Caki2 (cell line): Measurements from ENCODE around the gene KCNJ4. TPM values are rescaled to one million over a fixed set of nuclear protein-coding genes. Genes with fewer than 3 reads are reported as not detected.
"Not testable (repeated sequence)": the region's sequence is repeated elsewhere in the genome, so short reads cannot be mapped to it uniquely, and the experiment has no call there.

Source experiments
- DNase-seq: peaks from one replicate; pipeline ENCODE4 v3.0.0-alpha.2; 2015; ENCODE audit warnings: low read depth
- in situ Hi-C: cut with HindIII; loops from 2 replicates; pipeline ENCODE4 v1.10.0; 2016; ENCODE audit warnings: low sequenced_read_pairs, low pct_unique_long_range_greater_than_20kb, mixed read lengths
- total RNA-seq: library from RNA; depleted of rRNA; stranded (reverse); fragments of >200 nt; shearing (Covaris generic); gene quantifications from 2 replicates; pipeline ENCODE4 v1.2.3, GENCODE V29; 2014; ENCODE audit warnings: low replicate concordance

KCNJ4 gene
- total RNA-seq, 1 experiment from 2014 or later = 1.5 TPM

DNA sequence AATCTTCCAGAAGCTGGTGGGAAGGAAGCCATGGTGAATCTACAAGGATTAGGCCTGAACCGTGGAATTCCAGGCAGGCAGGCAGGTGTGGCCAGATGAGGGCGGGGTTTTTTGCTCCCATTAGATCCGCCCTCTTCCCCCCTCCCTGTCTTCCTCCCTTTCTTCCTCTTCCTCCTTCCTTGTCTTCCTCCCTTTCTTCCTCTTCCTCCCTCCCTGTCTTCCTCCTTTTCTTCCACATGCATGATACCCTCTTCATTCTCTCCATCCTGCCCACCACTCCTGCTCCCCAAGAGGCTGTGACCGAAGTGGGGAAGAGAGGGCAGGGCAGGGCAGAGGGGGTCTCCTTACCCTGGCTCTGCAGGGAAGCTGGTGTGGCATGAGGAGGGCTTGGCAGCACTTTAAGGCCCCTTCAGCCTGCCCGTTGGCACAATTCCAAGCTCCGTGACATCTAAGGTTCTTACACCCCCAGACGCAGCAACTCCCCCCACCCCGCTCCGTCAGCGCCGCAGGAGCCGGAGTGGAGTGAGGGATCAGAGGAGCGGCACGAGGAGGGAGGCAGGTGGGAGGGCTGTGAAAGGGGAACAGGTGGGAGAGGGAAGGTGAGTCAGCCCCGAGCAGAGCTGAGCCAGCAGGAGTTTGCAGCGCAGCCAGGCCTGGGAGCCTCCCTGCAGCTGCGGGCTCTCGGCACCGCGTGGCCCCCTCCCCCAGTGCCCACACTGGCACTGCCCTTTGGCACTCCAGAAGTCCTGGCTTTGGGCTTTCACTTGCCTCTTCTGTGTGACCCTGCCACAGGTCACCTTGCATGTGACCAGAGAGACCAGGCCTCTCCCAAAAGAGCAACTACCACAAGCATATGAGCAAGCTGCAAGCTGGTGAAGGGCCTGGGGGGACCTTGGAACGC, 32.1 kb downstream of the KCNJ4 start:
- in situ Hi-C loops = no loop called here
- DNase-seq = peak; percentile 24

DNA sequence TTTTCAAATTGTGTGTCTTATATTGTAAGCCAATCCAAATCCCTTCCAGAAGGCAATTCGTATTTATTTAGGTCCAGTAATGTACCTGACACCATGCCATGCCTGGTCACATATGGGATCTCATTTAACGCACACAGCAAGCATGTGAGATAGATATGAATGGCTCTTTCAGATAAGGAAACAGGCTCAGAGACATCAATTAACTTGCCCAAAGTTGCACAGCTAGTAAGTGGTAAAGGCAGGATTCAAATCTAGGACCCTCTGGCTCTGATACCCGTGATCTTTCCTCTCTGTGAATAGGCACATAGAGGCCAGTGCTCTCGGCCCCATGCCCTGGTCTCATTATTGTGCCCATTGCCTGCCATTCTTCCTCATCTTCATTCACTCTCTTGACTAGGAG, 34.3 kb downstream of the KCNJ4 start:
- no peak for DNase-seq
- in situ Hi-C loops = no loop called here

DNA sequence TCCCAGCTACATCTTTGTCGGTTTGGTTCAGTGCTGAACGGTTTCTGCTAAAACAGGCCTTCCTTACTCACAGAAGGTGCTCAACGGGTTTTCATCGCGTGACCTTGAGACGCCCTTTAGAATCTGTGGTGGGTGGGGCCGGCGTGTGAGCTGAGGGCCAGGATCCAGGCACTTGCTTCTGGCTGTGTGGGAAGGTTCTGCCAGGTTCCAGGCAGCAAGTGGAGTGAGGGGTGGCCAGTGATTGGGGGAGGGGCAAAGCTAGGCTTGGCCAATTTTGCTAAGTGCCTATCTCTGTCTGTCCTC, 35.2 kb downstream of the KCNJ4 start:
- DNase-seq = no peak
- in situ Hi-C loops = no loop called here

DNA sequence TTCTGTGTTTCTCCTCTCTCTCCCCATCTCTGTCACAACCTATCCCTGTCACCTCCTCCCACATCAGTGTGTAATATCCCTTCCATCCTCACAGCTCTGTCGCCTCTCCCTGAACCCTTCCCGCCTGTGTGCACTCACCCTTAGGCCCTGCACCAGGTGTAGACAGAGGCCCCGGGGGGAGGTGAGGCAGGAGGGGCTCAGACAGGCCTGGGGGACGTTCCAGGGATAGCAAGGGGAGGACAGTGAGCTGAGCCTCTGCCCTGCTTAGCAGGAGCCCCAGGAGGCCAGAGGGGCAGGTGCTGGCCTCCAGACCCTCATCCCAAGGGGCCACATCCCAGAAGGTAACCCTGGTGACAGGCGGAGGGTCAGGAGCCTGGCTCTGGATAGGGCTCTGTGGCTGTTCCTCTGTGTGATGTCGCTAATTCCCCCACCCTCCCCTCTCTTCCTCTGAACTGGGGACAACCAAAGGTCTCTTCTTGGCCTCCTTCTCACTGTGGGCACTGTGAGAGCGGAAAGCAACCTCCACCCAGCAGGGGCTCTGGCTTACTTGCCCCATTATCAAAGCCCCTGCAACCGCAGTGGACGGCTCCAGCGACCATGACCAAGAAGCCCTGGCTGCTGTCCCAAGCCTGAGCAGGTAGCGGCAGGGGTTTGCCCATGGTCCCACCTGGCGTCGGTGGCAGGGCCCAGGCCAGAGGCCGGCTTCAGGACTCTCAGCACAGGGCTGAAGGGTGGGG, 35.7 kb downstream of the KCNJ4 start:
- DNase-seq = no peak
- in situ Hi-C loops = no loop called here

DNA sequence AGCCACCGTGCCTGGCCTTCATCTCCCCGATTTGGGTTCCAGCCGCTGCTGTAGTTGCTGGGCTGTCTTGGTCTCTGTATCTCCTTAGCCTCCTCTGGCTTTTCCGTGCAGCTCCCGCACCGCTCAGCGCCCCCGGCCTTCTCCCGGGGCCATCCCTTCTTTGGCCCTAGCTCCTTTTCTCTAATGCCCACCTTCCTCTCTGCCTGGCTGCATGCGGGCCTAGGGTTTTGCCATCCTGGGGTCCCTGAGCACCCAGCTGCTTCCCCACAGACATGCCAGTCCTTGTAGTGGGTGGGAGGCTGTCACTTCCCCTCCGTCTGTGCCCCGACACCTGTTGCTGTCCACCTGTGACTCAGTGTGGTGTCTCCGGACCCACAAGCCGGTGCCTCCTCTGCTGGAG, 36.4 kb downstream of the KCNJ4 start:
- no peak for DNase-seq
- in situ Hi-C loops = no loop called here

DNA sequence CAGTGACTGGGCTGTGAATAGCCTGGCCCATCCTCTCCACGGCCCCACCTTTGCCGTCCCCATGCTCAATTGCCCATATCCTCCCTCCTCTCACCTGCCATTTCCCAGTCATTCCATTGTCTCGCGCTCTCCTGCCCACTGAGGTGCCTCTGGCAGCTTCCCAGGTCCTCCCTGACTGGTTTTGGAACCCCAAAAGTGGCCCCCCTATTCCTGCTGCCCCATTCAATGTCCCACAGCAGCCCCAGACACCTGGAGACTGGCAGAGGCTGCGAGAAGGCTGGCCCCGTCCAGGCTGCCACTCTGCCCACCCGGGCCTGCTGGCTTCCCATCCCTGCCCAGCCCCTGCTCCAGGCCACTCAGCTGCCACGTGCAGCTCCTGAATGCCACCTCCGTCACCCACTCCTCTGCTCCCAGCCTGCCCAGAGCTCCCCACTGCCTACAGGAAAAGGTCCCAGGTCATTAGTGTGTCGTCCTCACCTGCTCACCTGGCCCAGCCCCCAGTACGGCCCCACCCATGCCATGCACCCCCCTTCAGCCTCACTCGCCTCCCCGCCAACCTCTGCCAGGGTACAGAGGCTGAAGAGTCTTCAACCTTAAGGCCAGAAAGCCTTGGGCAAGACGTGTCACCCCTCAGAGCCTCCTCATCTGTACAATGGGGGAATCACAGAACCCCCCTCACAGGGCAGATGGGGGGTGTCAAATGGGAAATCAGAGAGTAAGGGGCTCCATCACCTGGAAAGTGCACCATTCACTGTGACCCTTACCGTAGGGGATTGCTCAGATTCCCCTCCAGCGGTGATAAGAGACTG, 37.5 kb downstream of the KCNJ4 start:
- no peak for DNase-seq
- in situ Hi-C loops = no loop called here

DNA sequence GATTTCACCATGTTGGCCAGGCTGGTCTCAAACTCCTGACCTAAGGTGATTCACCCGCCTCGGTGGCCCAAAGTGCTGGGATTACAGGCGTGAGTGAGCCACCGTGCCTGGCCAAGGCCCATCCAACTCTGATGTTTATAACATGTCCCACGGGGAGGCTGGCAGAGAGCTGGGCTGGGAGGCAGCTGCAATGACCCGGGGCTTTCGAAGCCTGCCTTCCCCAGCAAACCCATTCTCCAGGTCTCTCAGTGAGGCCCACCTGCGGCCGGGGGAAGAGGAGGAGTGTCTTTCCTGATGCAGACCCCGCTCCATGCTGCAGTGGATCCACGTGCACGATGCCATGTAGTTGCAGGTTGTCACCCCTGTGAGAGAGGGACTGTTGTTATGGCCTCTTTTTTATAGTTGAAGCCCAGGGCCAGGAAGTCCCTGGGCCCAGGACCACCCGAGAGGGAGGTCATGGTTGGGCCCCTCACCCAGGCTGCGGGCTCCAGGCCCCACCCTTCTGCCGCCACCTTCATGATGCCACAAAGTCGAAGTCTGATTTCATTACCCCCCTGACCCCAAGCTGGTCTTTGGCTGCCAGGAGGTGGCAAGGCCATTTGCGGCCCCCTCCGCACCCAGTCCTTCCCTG, 38.3 kb downstream of the KCNJ4 start:
- in situ Hi-C loops = no loop called here
- DNase-seq = no peak

DNA sequence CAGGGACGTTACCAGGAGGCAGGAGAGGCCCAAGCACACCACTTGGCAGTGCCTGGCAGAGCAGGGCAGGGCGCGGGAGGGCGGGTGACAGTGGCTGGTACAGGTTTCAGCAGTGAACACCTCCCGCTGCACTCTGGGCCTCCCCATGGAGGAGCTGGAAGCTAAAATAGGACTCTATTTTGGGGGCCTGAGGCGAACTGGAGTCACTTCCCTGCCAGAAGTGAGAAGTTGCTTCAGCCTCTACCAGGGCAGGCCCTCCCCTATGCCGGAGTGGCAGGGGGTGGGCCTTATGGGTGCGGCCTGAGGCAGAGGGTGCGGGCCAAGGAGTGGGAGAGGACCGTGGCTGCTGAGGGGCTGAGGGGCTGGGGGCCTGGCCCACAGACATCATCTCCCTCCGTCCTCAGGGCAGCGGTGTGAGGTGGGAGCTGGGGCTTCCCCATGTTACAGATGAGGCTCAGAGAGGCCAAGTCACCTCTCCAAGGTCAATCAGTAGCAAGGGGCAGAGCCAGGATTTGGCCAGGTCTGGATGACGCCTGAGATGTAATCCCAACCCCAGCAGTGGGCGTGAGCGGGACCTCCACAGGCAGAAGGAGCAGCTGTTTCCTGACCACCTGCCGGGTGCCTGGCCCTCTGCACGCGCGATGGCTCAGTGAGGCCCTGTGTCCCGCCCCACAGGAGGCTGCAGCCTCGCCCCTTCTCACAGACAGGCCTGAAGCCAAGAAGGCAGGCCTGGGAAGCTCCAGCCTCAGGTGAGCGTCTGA, 39.3 kb downstream of the KCNJ4 start:
- in situ Hi-C loops = no loop called here
- no peak for DNase-seq

DNA sequence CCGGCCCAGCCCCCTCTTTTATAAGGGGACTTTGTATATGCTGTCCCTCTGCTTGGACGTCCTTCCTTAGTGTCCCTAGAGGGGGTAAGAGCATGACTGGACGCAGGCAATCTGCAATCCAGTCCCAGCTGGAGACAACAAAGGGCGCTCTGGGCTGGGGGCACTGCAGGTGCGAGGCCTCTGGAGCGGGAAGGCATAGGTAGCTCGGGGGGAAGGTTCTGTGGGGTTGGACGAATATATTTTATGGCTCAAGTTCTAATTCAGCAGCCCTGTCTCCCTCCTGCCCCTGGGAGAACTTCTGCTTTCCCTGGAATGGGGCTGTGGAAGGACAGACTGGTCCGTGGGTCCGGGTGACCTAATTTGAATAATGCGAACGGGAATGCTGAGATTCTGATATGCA, 40.0 kb downstream of the KCNJ4 start:
- in situ Hi-C loops = no loop called here
- DNase-seq = no peak

DNA sequence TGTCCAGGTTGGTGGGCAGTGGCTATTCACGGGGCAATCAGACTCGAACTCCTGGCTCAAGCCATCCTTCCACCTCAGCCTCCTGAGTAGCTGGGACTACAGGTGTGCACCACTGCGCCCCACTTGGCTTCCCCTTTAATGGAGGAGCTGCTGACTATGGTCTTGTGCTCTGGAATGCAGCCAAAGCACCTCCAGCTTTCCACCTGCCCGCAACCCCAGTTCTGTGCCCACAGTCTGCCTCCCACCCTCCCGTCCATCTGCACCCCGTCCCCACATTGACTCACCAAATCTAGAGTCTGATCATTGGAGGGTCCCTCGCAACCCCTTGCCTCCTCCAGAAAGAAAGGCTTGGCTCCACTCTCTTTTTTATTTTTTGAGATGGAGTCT, 41.0 kb downstream of the KCNJ4 start:
- in situ Hi-C loops = no loop called here
- no peak for DNase-seq

DNA sequence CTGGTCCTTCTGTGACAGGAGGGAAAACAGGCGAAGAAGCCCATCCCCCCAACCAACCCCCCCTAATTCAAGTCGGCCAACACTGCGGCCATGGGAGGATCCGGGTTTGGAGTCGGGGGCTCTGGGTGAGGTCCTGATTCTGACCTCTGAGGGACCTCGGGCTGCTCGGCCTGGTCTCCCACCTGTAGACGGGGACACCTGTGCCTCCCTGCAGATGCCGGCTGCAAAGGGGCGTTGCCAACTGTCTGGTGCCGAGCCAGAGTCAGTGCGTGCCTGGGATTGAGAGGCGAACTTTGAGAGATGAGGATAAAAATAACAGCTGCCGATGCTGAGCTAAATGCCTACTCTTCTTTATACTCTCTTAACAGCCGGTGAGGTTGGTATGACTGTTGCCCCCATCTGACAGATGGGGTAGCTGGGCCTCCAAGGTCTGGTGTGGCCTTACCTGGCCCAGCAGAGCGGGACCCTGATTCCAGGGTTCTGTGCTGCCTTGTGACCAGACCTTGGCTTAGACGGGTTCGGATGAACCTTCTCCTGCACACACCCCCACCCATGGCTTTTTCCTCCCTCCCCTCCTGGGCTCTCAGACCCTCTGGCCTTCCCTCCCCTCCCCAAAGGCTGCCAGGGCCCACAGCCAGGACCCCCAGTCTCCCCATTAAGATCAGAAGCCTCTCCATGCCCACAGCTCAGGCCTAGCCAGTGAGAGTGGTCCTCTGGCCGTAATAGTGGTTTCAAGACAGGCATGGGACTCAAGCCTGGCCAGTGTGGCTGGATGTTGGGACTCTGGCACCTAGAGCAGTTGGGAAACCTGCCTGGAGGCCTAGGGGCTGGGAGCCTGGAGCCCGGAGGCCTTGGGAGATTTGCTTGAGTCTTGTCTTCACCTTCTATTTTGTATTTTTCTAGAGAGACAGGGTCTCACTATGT, 41.7 kb downstream of the KCNJ4 start:
- no peak for DNase-seq
- in situ Hi-C loops = no loop called here

DNA sequence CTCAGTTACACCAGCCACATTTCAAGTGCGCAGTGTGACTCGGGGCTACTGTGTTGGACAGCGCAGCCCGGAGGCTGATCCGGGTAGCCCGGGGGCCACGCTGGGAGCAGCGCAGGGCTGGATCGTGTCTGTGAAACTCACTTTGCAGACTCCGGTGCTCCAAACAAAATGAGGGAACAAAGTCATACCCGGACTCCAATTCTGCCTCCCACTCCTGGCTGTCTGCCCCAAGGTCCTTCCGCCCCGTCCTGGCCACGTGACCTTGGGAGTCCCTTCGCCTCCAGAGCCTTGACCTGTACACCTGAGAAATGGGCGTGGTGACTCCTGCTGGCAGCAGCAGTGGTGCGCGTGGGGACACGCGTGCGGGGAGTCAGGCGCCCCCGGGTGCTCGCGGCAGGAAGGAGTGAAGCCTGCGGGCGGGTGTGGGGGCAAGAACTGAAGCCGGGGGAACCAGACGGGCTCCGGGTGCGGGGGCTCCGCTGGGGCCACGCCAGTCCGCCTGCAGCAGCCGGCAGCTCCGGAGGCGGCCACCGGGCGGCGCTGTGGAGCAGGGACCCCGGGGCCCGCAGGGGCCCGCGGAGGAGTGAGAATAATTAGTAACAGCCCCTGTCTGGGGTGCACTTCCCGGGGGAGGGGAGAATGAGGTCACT, 42.4 kb downstream of the KCNJ4 start:
- in situ Hi-C loops = no loop called here
- no peak for DNase-seq

DNA sequence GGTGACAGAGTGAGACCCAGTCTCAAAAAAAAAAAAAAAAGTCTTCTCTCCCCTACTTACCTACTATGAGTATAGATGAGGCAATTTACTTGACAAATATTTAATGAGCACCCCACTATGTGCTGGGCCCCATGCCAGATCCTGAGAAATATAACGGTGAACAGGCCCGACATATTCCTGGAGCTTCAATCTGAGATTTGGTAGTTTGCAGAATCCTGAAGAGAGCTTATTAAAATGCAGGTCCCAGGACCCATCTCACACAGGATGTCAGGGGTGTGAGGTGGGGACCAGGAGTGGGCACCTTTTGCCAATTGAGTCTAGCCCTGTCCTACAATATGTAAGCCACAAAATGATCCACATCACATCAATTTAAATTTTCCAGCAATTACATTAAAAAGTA, 44.0 kb downstream of the KCNJ4 start:
- no peak for DNase-seq
- in situ Hi-C loops = no loop called here

DNA sequence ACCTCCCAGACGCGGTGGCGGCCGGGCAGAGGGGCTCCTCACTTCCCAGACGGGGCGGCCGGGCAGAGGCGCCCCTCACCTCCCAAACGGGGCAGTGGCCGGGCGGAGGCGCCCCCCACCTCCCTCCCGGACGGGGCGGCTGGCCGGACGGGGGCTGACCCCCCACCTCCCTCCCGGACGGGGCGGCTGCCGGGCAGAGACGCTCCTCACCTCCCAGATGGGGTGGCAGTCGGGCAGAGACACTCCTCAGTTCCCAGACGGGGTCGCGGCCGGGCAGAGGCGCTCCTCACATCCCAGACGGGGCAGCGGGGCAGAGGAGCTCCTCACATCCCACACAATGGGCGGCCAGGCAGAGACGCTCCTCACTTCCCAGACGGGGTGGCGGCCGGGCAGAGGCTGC, 45.1 kb downstream of the KCNJ4 start:
- DNase-seq, in situ Hi-C loops: not testable (repeated sequence)

DNA sequence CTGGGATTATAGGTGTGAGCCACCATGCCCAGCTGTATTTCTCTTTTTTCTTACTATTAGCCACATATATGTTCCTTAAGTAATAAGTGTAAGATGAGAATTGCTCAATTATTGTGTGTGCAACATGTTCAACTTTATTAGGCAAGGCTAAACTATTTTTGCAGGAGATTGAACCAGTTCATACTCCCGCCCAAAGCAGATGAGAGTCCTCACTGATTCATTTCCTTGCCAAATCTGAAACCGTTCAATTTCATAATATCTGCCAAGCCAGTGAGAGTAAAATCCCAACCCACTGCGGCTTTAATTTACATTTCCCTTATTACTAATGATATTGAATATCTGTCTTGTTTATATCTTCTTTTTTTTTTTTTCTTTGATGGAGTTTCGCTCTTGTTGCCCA, 48.4 kb downstream of the KCNJ4 start:
- in situ Hi-C loops = no loop called here

DNA sequence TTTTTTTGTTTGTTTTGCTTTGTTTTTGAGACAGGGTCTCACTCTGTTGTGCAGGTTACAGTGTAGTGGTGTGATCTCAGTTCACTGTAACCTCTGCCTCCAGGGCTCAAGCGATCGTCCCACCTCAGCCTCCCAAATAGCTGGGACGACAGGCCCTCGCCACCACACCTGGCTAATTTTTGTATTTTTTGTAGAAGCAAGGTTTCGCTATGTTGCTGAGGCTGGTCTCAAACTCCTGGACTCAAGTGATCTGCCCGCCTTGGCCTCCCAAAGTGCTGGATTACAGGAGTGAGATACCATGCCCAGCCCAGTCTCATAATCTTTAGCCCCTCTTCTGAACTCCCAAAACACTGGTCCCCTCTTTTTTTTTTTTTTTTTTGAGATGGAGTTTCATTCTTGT, 50.6 kb downstream of the KCNJ4 start:
- in situ Hi-C loops = no loop called here
- DNase-seq = no peak

More for the DNA sequence above, 48.4 kb downstream of the KCNJ4 start:
- no peak for DNase-seq

DNA sequence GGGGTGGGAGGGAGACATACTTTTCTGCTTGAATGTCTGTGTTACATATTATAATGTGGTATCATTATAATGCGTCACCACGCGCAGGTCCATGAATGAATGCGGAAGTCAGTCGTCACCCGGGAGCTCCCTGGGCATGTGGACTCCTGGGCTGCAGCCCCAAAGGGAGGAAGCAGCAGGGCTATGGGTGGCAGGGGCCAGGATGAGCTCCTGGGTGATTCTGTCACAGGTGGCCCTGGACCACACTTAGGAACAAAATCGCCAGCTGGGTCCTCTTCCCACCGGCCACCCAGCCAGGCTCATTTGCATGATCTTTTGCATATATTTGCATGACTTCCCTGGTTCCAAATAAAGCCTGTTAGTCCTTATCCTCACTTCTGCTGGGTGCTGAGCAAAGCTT, 51.2 kb downstream of the KCNJ4 start:
- in situ Hi-C loops = no loop called here
- DNase-seq = no peak
